ENCODE data around the gene SLC51A.

Gene SLC51A

GRCh38 chr3:196217307-196218154 lies 1.2 kb downstream of the SLC51A start:
- no peak for DNase-seq

GRCh38 chr3:196218155-196218712 lies 1.9 kb downstream of the SLC51A start:
- DNase-seq, result no peak

GRCh38 chr3:196219194-196219969 lies 3.0 kb downstream of the SLC51A start:
- DNase-seq, result no peak

- no peak for DNase-seq
These were observed 3.6 kb downstream of the SLC51A start for GRCh38 chr3:196219970-196220311.

- DNase-seq, result peak; percentile 10
These were observed 4.3 kb downstream of the SLC51A start for GRCh38 chr3:196220587-196220986.

- DNase-seq, result no peak
These were observed 4.7 kb downstream of the SLC51A start for GRCh38 chr3:196220991-196221390.

GRCh38 chr3:196222876-196223595 lies 6.7 kb downstream of the SLC51A start:
- DNase-seq, result no peak

- no peak for DNase-seq
These were observed 8.8 kb downstream of the SLC51A start for GRCh38 chr3:196225086-196225485.

- no peak for DNase-seq
These were observed 9.5 kb downstream of the SLC51A start for GRCh38 chr3:196225763-196226364.

GRCh38 chr3:196227121-196227561 lies 10.8 kb downstream of the SLC51A start:
- DNase-seq, result no peak

GRCh38 chr3:196227629-196228493 lies 11.5 kb downstream of the SLC51A start:
- no peak for DNase-seq

GRCh38 chr3:196232154-196232881 lies 16.0 kb downstream of the SLC51A start:
- DNase-seq, result no peak

GRCh38 chr3:196232882-196233251 lies 16.5 kb downstream of the SLC51A start:
- no peak for DNase-seq

GRCh38 chr3:196235452-196236122 lies 19.3 kb downstream of the SLC51A start:
- DNase-seq, result no peak

- DNase-seq, result no peak
These were observed 19.9 kb downstream of the SLC51A start for GRCh38 chr3:196236223-196236622.

GRCh38 chr3:196237203-196237602 lies 20.9 kb downstream of the SLC51A start:
- no peak for DNase-seq

- DNase-seq, result no peak
These were observed 22.6 kb downstream of the SLC51A start for GRCh38 chr3:196238612-196239560.

GRCh38 chr3:196240424-196240823 lies 24.1 kb downstream of the SLC51A start:
- no peak for DNase-seq

- DNase-seq, result no peak
These were observed 25.4 kb downstream of the SLC51A start for GRCh38 chr3:196241704-196242103.

Data from GDM1 (cell line).